HEK293 (cell line): Measurements from ENCODE around the gene DNAJB7.

Experiments used
- CTCF ChIA-PET: fragments of 350-600 bp; formaldehyde crosslinking; extraction: SDS; loops from one replicate; lab custom pipeline; 2021; ENCODE audit warnings: antibody characterized with exemption; lab: Yijun Ruan, JAX
- POLR2A ChIA-PET: fragments of 300-600 bp; formaldehyde crosslinking; extraction: SDS; loops from one replicate; lab custom pipeline; 2020; ENCODE audit warnings: antibody characterized with exemption, inconsistent platforms; lab: Yijun Ruan, JAX
- H3K27ac ChIP-seq: fragments of 200-500 bp; sonication (Bioruptor generic); 2 replicates; pipeline ENCODE4 v1.5.1; 2014; ENCODE audit warnings: low read depth, low read length, control low read depth, inconsistent platforms; ENCODE audit errors: extremely low read depth
- H3K36me3 ChIP-seq, 2 experiments: fragments of 200-500 bp in 1 of 2; sonication (Bioruptor generic) in 1 of 2; 1 replicate in 1 of 2; 2 replicates in 1 of 2; pipeline ENCODE4 v1.5.1; 2014 to 2017; ENCODE audit warnings: inconsistent platforms in 2 of 2, low read length in 2 of 2; ENCODE audit not compliant: control insufficient read depth in 2 of 2, insufficient read depth in 1 of 2
- H3K4me1 ChIP-seq: fragments of 200-500 bp; sonication (Bioruptor generic); 2 replicates; pipeline ENCODE4 v1.5.1; 2014; ENCODE audit warnings: mild to moderate bottlenecking, low read length, inconsistent platforms; ENCODE audit not compliant: control insufficient read depth, insufficient read depth
- H3K4me3 ChIP-seq: 2 replicates; pipeline ENCODE4 v1.5.1; 2011; ENCODE audit warnings: low read depth, mild to moderate bottlenecking, control low read depth, low read length, moderate library complexity
- H3K9me3 ChIP-seq: fragments of 200-500 bp; sonication (Bioruptor generic); 2 replicates; pipeline ENCODE4 v1.5.1; 2014; ENCODE audit warnings: low read depth, low read length, inconsistent platforms; ENCODE audit not compliant: control insufficient read depth, insufficient read depth
- ELK4 ChIP-seq: IDR thresholded peaks from 2 replicates; pipeline ENCODE4 v1.6.1; 2011; ENCODE audit warnings: mild to moderate bottlenecking, low read depth, low read length, borderline replicate concordance
- GLI4 ChIP-seq: fragments of 450-650 bp; formaldehyde crosslinking; IDR thresholded peaks from 2 replicates; pipeline ENCODE4 v1.5.1; 2016; ENCODE audit warnings: missing biosample characterization, missing genetic modification characterization
- HOXC10 ChIP-seq: sonication (generic); formaldehyde crosslinking; IDR thresholded peaks from 2 replicates; pipeline ENCODE4 v1.8.1; 2023; ENCODE audit warnings: mild to moderate bottlenecking, missing genetic modification reagents
- MZF1 ChIP-seq: fragments of 450-650 bp; formaldehyde crosslinking; IDR thresholded peaks from 2 replicates; pipeline ENCODE4 v1.5.1; 2017; ENCODE audit warnings: missing biosample characterization, missing genetic modification characterization, borderline replicate concordance
- SP3 ChIP-seq: fragments of 450-650 bp; formaldehyde crosslinking; IDR thresholded peaks from 2 replicates; pipeline ENCODE4 v1.5.1; 2016; ENCODE audit warnings: missing biosample characterization, missing genetic modification characterization
- YY1 ChIP-seq: fragments of 450-650 bp; formaldehyde crosslinking; IDR thresholded peaks from 2 replicates; pipeline ENCODE4 v1.5.1; 2018; ENCODE audit warnings: missing biosample characterization, missing genetic modification characterization
- ZBTB20 ChIP-seq: fragments of 450-650 bp; formaldehyde crosslinking; IDR thresholded peaks from 2 replicates; pipeline ENCODE4 v1.5.1; 2016; ENCODE audit warnings: missing biosample characterization, missing genetic modification characterization
- ZBTB7A ChIP-seq: fragments of 450-650 bp; formaldehyde crosslinking; IDR thresholded peaks from 2 replicates; pipeline ENCODE4 v1.5.1; 2016; ENCODE audit warnings: low read depth, missing biosample characterization, missing genetic modification characterization
- ZFP69B ChIP-seq: fragments of 450-650 bp; formaldehyde crosslinking; IDR thresholded peaks from 2 replicates; pipeline ENCODE4 v1.5.1; 2016; ENCODE audit warnings: missing biosample characterization, missing genetic modification characterization
- ZNF10 ChIP-seq: fragments of 450-650 bp; formaldehyde crosslinking; IDR thresholded peaks from 2 replicates; pipeline ENCODE4 v1.5.1; 2017; ENCODE audit warnings: missing biosample characterization, missing genetic modification characterization
- ZNF132 ChIP-seq: fragments of 450-650 bp; formaldehyde crosslinking; IDR thresholded peaks from 2 replicates; pipeline ENCODE4 v1.5.1; 2017; ENCODE audit warnings: missing biosample characterization, missing genetic modification characterization, borderline replicate concordance
- ZNF157 ChIP-seq: fragments of 450-650 bp; formaldehyde crosslinking; IDR thresholded peaks from 2 replicates; pipeline ENCODE4 v1.5.1; 2016; ENCODE audit warnings: missing biosample characterization, missing genetic modification characterization
- ZNF175 ChIP-seq: fragments of 450-650 bp; formaldehyde crosslinking; IDR thresholded peaks from 2 replicates; pipeline ENCODE4 v1.5.1; 2016; ENCODE audit warnings: missing biosample characterization, missing genetic modification characterization
- ZNF2 ChIP-seq: fragments of 450-650 bp; formaldehyde crosslinking; IDR thresholded peaks from 2 replicates; pipeline ENCODE4 v1.5.1; 2016; ENCODE audit warnings: missing biosample characterization, missing genetic modification characterization
- ZNF214 ChIP-seq: fragments of 450-650 bp; formaldehyde crosslinking; IDR thresholded peaks from 2 replicates; pipeline ENCODE4 v1.5.1; 2017; ENCODE audit warnings: missing biosample characterization, mild to moderate bottlenecking, missing genetic modification characterization, borderline replicate concordance
- ZNF23 ChIP-seq: fragments of 450-650 bp; formaldehyde crosslinking; IDR thresholded peaks from 2 replicates; pipeline ENCODE4 v1.5.1; 2016; ENCODE audit warnings: missing biosample characterization, missing genetic modification characterization, borderline replicate concordance
- ZNF248 ChIP-seq: fragments of 450-650 bp; formaldehyde crosslinking; IDR thresholded peaks from 2 replicates; pipeline ENCODE4 v1.5.1; 2017; ENCODE audit warnings: missing biosample characterization, missing genetic modification characterization
- ZNF266 ChIP-seq: fragments of 450-650 bp; formaldehyde crosslinking; IDR thresholded peaks from 2 replicates; pipeline ENCODE4 v1.5.1; 2016; ENCODE audit warnings: missing biosample characterization, missing genetic modification characterization, low read depth
- ZNF302 ChIP-seq: fragments of 450-650 bp; formaldehyde crosslinking; IDR thresholded peaks from 2 replicates; pipeline ENCODE4 v1.5.1; 2016; ENCODE audit warnings: missing biosample characterization, missing genetic modification characterization, low read depth
- ZNF324 ChIP-seq: fragments of 450-650 bp; formaldehyde crosslinking; IDR thresholded peaks from 2 replicates; pipeline ENCODE4 v1.5.1; 2016; ENCODE audit warnings: missing biosample characterization, missing genetic modification characterization
- ZNF37A ChIP-seq: fragments of 450-650 bp; IDR thresholded peaks from 2 replicates; pipeline ENCODE4 v1.5.1; 2018; ENCODE audit warnings: missing biosample characterization, missing genetic modification characterization
- ZNF521 ChIP-seq: fragments of 450-650 bp; formaldehyde crosslinking; IDR thresholded peaks from 2 replicates; pipeline ENCODE4 v1.5.1; 2017; ENCODE audit warnings: missing biosample characterization, mild to moderate bottlenecking, missing genetic modification characterization
- ZNF596 ChIP-seq: fragments of 450-650 bp; IDR thresholded peaks from 2 replicates; pipeline ENCODE4 v1.5.0; 2018; ENCODE audit warnings: missing biosample characterization, mild to moderate bottlenecking, missing genetic modification characterization, moderate library complexity
- ZNF624 ChIP-seq: fragments of 450-650 bp; formaldehyde crosslinking; IDR thresholded peaks from 2 replicates; pipeline ENCODE4 v1.5.1; 2017; ENCODE audit warnings: missing biosample characterization, missing genetic modification characterization
- ZNF692 ChIP-seq: fragments of 450-650 bp; formaldehyde crosslinking; IDR thresholded peaks from 2 replicates; pipeline ENCODE4 v1.5.1; 2016; ENCODE audit warnings: missing biosample characterization, missing genetic modification characterization
- ZNF747 ChIP-seq: fragments of 450-650 bp; formaldehyde crosslinking; IDR thresholded peaks from 2 replicates; pipeline ENCODE4 v1.5.1; 2016; ENCODE audit warnings: missing biosample characterization, missing genetic modification characterization
- ZNF76 ChIP-seq: fragments of 450-650 bp; formaldehyde crosslinking; IDR thresholded peaks from 2 replicates; pipeline ENCODE4; 2016; ENCODE audit warnings: low read depth, missing biosample characterization, missing genetic modification characterization, borderline replicate concordance
- ZNF776 ChIP-seq: fragments of 450-650 bp; formaldehyde crosslinking; IDR thresholded peaks from 2 replicates; pipeline ENCODE4 v1.5.0; 2017; ENCODE audit warnings: missing biosample characterization, missing genetic modification characterization, borderline replicate concordance
- ZNF837 ChIP-seq: fragments of 450-650 bp; formaldehyde crosslinking; IDR thresholded peaks from 2 replicates; pipeline ENCODE4 v1.5.1; 2016; ENCODE audit warnings: missing biosample characterization, missing genetic modification characterization
- ZSCAN30 ChIP-seq: fragments of 450-650 bp; IDR thresholded peaks from 2 replicates; pipeline ENCODE4 v1.5.1; 2018; ENCODE audit warnings: missing biosample characterization, mild to moderate bottlenecking, missing genetic modification characterization, moderate library complexity
- TF ChIP-seq, protein P1 (sequence below): fragments of 450-650 bp; formaldehyde crosslinking; IDR thresholded peaks from 2 replicates; pipeline ENCODE4 v1.5.1; 2016; ENCODE audit warnings: missing biosample characterization, missing genetic modification characterization

Gene DNAJB7

GRCh38 chr22:40857309-40857855 is 4.5 kb downstream of the DNAJB7 start (continued):
- TF ChIP-seq ZNF10 (tag by site-specific recombination), result no peak
- no peak for TF ChIP-seq ZNF37A
- no peak for TF ChIP-seq ZNF266 (tag by site-specific recombination)
- TF ChIP-seq ZNF76, result no peak
- TF ChIP-seq ZBTB20 (tag by site-specific recombination), result 0 out of 2 replicates have a peak, but pooled peaks have one; percentile 6
- TF ChIP-seq ZNF2 (tag by site-specific recombination), result no peak
- TF ChIP-seq ZNF521 (tag by site-specific recombination), result no peak
- 0 out of 2 replicates have a peak, but pooled peaks have one; percentile 35 for TF ChIP-seq ZFP69B (tag by site-specific recombination)
- TF ChIP-seq ZNF747 (tag by site-specific recombination), result no peak
- no peak for TF ChIP-seq ZNF157 (tag by site-specific recombination)
- TF ChIP-seq ZNF23 (tag by site-specific recombination), result no peak
- TF ChIP-seq ZBTB7A (tag by site-specific recombination), result no peak; the same call in 1 of the 2 replicates
- TF ChIP-seq SP3 (tag by site-specific recombination), result no peak
- TF ChIP-seq ZNF596, result no peak
- no peak for TF ChIP-seq GLI4 (tag by site-specific recombination)
- TF ChIP-seq ZNF692 (tag by site-specific recombination), result 0 out of 2 replicates have a peak, but pooled peaks have one; percentile 58
- no peak for TF ChIP-seq ZNF132 (tag by site-specific recombination)
- TF ChIP-seq ZNF624 (tag by site-specific recombination), result no peak
- TF ChIP-seq ZSCAN30 (tag by site-specific recombination), result no peak
- no peak for TF ChIP-seq ZNF248 (tag by site-specific recombination)
- TF ChIP-seq, protein P1, sequence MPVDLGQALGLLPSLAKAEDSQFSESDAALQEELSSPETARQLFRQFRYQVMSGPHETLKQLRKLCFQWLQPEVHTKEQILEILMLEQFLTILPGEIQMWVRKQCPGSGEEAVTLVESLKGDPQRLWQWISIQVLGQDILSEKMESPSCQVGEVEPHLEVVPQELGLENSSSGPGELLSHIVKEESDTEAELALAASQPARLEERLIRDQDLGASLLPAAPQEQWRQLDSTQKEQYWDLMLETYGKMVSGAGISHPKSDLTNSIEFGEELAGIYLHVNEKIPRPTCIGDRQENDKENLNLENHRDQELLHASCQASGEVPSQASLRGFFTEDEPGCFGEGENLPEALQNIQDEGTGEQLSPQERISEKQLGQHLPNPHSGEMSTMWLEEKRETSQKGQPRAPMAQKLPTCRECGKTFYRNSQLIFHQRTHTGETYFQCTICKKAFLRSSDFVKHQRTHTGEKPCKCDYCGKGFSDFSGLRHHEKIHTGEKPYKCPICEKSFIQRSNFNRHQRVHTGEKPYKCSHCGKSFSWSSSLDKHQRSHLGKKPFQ, result no peak
- TF ChIP-seq ZNF837, result no peak
- no peak for TF ChIP-seq ZNF776 (tag by site-specific recombination)
- no peak for TF ChIP-seq ZNF324 (tag by site-specific recombination)
- no peak for TF ChIP-seq ZNF214 (tag by site-specific recombination)
- TF ChIP-seq, all 188 proteins: peak for 4

GRCh38 chr22:40856513-40857308 is 5.2 kb downstream of the DNAJB7 start, which contains the start of the genes ST13 and XPNPEP3:
Gene ST13, minus strand, starts transcription at chr22:40856639. Its CDS starts 99 bp downstream, at chr22:40856540.
Gene XPNPEP3, plus strand, starts transcription at chr22:40857148. Its CDS starts 34 bp downstream, at chr22:40857182.
- H3K27ac ChIP-seq, result peak within 1 kb of the TSS; percentile 98
- H3K9me3 ChIP-seq, result no peaks in the 10 kb centered on the region
- POLR2A ChIA-PET, result interaction anchor here (0.6 to 2.3 kb wide), 28 partner anchors 11 to 589 kb away, joined by 3 to 14 read pairs (median 3); partner anchors contain the start of genes MCHR1, MRTFA, RBX1 and SLC25A17
- peak within 1 kb of the TSS; percentile 53 for H3K4me3 ChIP-seq
- CTCF ChIA-PET, result interaction anchor here (0.6 to 1.7 kb wide), 7 partner anchors 10 to 1546 kb away, joined by 3 to 6 read pairs (median 3); partner anchors contain the start of gene SLC25A17
- peaks cover 19% of the 10 kb centered on the region for H3K4me1 ChIP-seq
- peaks cover 13 to 30% of the 10 kb centered on the region in 2 experiments; a peak in 2 of 3 replicates for H3K36me3 ChIP-seq
- no peak for TF ChIP-seq MZF1 (tag by site-specific recombination)
- no peak for TF ChIP-seq HOXC10 (CRISPR knock-in tag)
- no peak for TF ChIP-seq ZNF302 (tag by site-specific recombination)
- TF ChIP-seq ELK4, result no peak
- no peak for TF ChIP-seq YY1 (tag by site-specific recombination)
- TF ChIP-seq ZNF175 (tag by site-specific recombination), result no peak
